NCI-H460 (cell line): ENCODE measurements around the gene HOXB9. TPM values are rescaled to one million over a fixed set of nuclear protein-coding genes. Genes with fewer than 3 reads are reported as not detected.

Experiments used
- DNase-seq: peaks from one replicate; pipeline ENCODE4 v3.0.0-alpha.2; 2016; ENCODE audit warnings: low read depth; ENCODE audit errors: extremely low read depth
- polyA plus RNA-seq: library from polyadenylated mRNA; depleted of rRNA; stranded (reverse); fragments of >200 nt; gene quantifications from 2 replicates; pipeline ENCODE4 v1.2.3, GENCODE V29; 2014; cell fraction: nucleus; rRNA removed
- total RNA-seq: library from RNA; depleted of rRNA; stranded (reverse); fragments of >200 nt; shearing (Covaris generic); gene quantifications from 2 replicates; pipeline ENCODE4 v1.2.3, GENCODE V29; 2014; rRNA removed

The HOXB9 gene
- total RNA-seq: 22.2 and 24.7 TPM in 2 replicates
- polyA plus RNA-seq: 13.4 and 13.8 TPM in 2 replicates

GRCh38 chr17:48626245-48627117 lies at the start of gene HOXB9:
TSS of gene HOXB9 (minus strand) at chr17:48626358. CDS start at chr17:48626269, 89 bp downstream.
- DNase-seq: peak; percentile 81

GRCh38 chr17:48672340-48672739 lies 46.2 kb upstream of the HOXB9 start:
- no peak for DNase-seq

GRCh38 chr17:48671697-48672171 lies 45.6 kb upstream of the HOXB9 start:
- peak; percentile 71 for DNase-seq

- DNase-seq: no peak
Measured at GRCh38 chr17:48663134-48663924, 37.2 kb upstream of the HOXB9 start.

GRCh38 chr17:48655913-48656312 lies 29.8 kb upstream of the HOXB9 start:
- DNase-seq: no peak

GRCh38 chr17:48649741-48650140 lies 23.6 kb upstream of the HOXB9 start:
- no peak for DNase-seq

GRCh38 chr17:48647963-48648245 lies 21.7 kb upstream of the HOXB9 start:
- DNase-seq: no peak

GRCh38 chr17:48647103-48647962 lies 21.2 kb upstream of the HOXB9 start:
- DNase-seq: no peak

- peak; percentile 22 for DNase-seq
Measured at GRCh38 chr17:48646183-48647102, 20.3 kb upstream of the HOXB9 start.

- no peak for DNase-seq
Measured at GRCh38 chr17:48645639-48646182, 19.6 kb upstream of the HOXB9 start.

GRCh38 chr17:48644910-48645557 lies 18.9 kb upstream of the HOXB9 start:
- no peak for DNase-seq

GRCh38 chr17:48644159-48644558 lies 18.0 kb upstream of the HOXB9 start:
- DNase-seq: no peak

GRCh38 chr17:48643697-48644012 lies 17.5 kb upstream of the HOXB9 start:
- no peak for DNase-seq

GRCh38 chr17:48642843-48643696 lies 16.9 kb upstream of the HOXB9 start:
- no peak for DNase-seq

- DNase-seq: no peak
Measured at GRCh38 chr17:48642059-48642842, 16.1 kb upstream of the HOXB9 start.

GRCh38 chr17:48641541-48642058 lies 15.4 kb upstream of the HOXB9 start:
- DNase-seq: no peak

GRCh38 chr17:48640858-48641180 lies 14.7 kb upstream of the HOXB9 start:
- DNase-seq: no peak
